BLaER1 (cell line): ENCODE measurements around the gene NOS1.

ENCODE experiments used
- H3K27ac ChIP-seq: shearing (Covaris generic); formaldehyde crosslinking; 2 replicates; pipeline ENCODE4 v1.8.1; 2022
- H3K27me3 ChIP-seq: shearing (Covaris generic); formaldehyde crosslinking; 2 replicates; pipeline ENCODE4 v1.8.1; 2022
- H3K36me3 ChIP-seq: shearing (Covaris generic); formaldehyde crosslinking; 2 replicates; pipeline ENCODE4 v1.8.1; 2022
- H3K4me1 ChIP-seq: shearing (Covaris generic); formaldehyde crosslinking; 2 replicates; pipeline ENCODE4 v1.8.1; 2022
- H3K4me2 ChIP-seq: shearing (Covaris generic); formaldehyde crosslinking; 2 replicates; pipeline ENCODE4 v1.8.1; 2022
- H3K4me3 ChIP-seq: shearing (Covaris generic); formaldehyde crosslinking; 2 replicates; pipeline ENCODE4 v1.8.1; 2022
- H3K9ac ChIP-seq: shearing (Covaris generic); formaldehyde crosslinking; 2 replicates; pipeline ENCODE4 v1.8.1; 2022
- H3K9me3 ChIP-seq: shearing (Covaris generic); formaldehyde crosslinking; 2 replicates; pipeline ENCODE4 v1.8.1; 2022
- H4K20me1 ChIP-seq: shearing (Covaris generic); formaldehyde crosslinking; 2 replicates; pipeline ENCODE4 v1.8.1; 2022
- Cebpa-rat ChIP-seq: shearing (Covaris generic); IDR thresholded peaks from 2 replicates; pipeline ENCODE4 v1.8.1; 2022

The NOS1 gene

GRCh38 chr12:117352883-117353282, 8.5 kb downstream of the NOS1 start:
- Histone ChIP-seq H3K4me1 (no peaks in the 10 kb centered on the region), H3K4me3 (no peak overlapping the region), H3K9me3 (no peaks in the 10 kb centered on the region), H3K27me3 (peaks cover 4% of the 10 kb centered on the region), H3K36me3 (no peaks in the 10 kb centered on the region), H3K4me2 (no peak overlapping the region), H4K20me1 (no peaks in the 10 kb centered on the region), H3K9ac (no peak overlapping the region), H3K27ac (no peak overlapping the region)
- TF ChIP-seq Cebpa-rat, result no peak

- Histone ChIP-seq H3K27ac (no peak overlapping the region), H4K20me1 (no peaks in the 10 kb centered on the region), H3K9me3 (no peaks in the 10 kb centered on the region), H3K4me2 (no peak overlapping the region), H3K9ac (no peak overlapping the region), H3K27me3 (no peaks in the 10 kb centered on the region), H3K36me3 (no peaks in the 10 kb centered on the region), H3K4me3 (no peak overlapping the region), H3K4me1 (no peaks in the 10 kb centered on the region)
- no peak for TF ChIP-seq Cebpa-rat
These were observed 9.2 kb downstream of the NOS1 start for GRCh38 chr12:117352206-117352605.

- H3K4me1 ChIP-seq, result no peaks in the 10 kb centered on the region
- H3K4me2 ChIP-seq, result no peak overlapping the region
- H3K9me3 ChIP-seq, result no peaks in the 10 kb centered on the region
- H3K27ac ChIP-seq, result no peak overlapping the region
- H3K4me3 ChIP-seq, result no peak overlapping the region
- no peaks in the 10 kb centered on the region for H3K27me3 ChIP-seq
- H3K36me3 ChIP-seq, result no peaks in the 10 kb centered on the region
- H3K9ac ChIP-seq, result no peak overlapping the region
- no peak for TF ChIP-seq Cebpa-rat
- H4K20me1 ChIP-seq, result no peaks in the 10 kb centered on the region
These were observed 11.3 kb downstream of the NOS1 start for GRCh38 chr12:117350140-117350539.

GRCh38 chr12:117347588-117347987, 13.8 kb downstream of the NOS1 start:
- no peaks in the 10 kb centered on the region for H3K27me3 ChIP-seq
- H3K9ac ChIP-seq, result no peak overlapping the region
- no peak for TF ChIP-seq Cebpa-rat
- H3K36me3 ChIP-seq, result no peaks in the 10 kb centered on the region
- H4K20me1 ChIP-seq, result no peaks in the 10 kb centered on the region
- H3K9me3 ChIP-seq, result no peaks in the 10 kb centered on the region
- H3K27ac ChIP-seq, result no peak overlapping the region
- peaks cover 5% of the 10 kb centered on the region for H3K4me1 ChIP-seq
- no peak overlapping the region for H3K4me3 ChIP-seq
- H3K4me2 ChIP-seq, result no peak overlapping the region

- H3K36me3 ChIP-seq, result no peaks in the 10 kb centered on the region
- no peak overlapping the region for H3K27ac ChIP-seq
- H3K4me1 ChIP-seq, result peaks cover 9% of the 10 kb centered on the region
- H3K4me3 ChIP-seq, result no peak overlapping the region
- no peak overlapping the region for H3K9ac ChIP-seq
- no peaks in the 10 kb centered on the region for H4K20me1 ChIP-seq
- TF ChIP-seq Cebpa-rat, result no peak
- H3K27me3 ChIP-seq, result no peaks in the 10 kb centered on the region
- no peak overlapping the region for H3K4me2 ChIP-seq
- no peaks in the 10 kb centered on the region; the same call in 1 of the 2 replicates for H3K9me3 ChIP-seq
These were observed 16.7 kb downstream of the NOS1 start for GRCh38 chr12:117344716-117345115.

GRCh38 chr12:117343849-117344248, 17.6 kb downstream of the NOS1 start:
- Histone ChIP-seq H3K9me3 (no peaks in the 10 kb centered on the region; the same call in 1 of the 2 replicates), H3K36me3 (no peaks in the 10 kb centered on the region), H3K27me3 (no peaks in the 10 kb centered on the region), H3K4me2 (no peak overlapping the region), H3K4me1 (peaks cover 16% of the 10 kb centered on the region), H4K20me1 (no peaks in the 10 kb centered on the region), H3K4me3 (no peak overlapping the region), H3K9ac (no peak overlapping the region), H3K27ac (no peak overlapping the region)
- TF ChIP-seq Cebpa-rat, result no peak

GRCh38 chr12:117343296-117343695, 18.1 kb downstream of the NOS1 start:
- H3K27me3 ChIP-seq, result no peaks in the 10 kb centered on the region
- TF ChIP-seq Cebpa-rat, result no peak
- peaks cover 21% of the 10 kb centered on the region for H3K4me1 ChIP-seq
- no peak overlapping the region for H3K9ac ChIP-seq
- H4K20me1 ChIP-seq, result no peaks in the 10 kb centered on the region
- H3K36me3 ChIP-seq, result no peaks in the 10 kb centered on the region
- no peak overlapping the region for H3K27ac ChIP-seq
- no peak overlapping the region for H3K4me3 ChIP-seq
- H3K4me2 ChIP-seq, result 0 out of 2 replicates have a peak overlapping the region, but pooled peaks have one; percentile 53
- H3K9me3 ChIP-seq, result no peaks in the 10 kb centered on the region; the same call in 1 of the 2 replicates

- no peaks in the 10 kb centered on the region for H3K27me3 ChIP-seq
- no peak for TF ChIP-seq Cebpa-rat
- no peaks in the 10 kb centered on the region for H3K36me3 ChIP-seq
- H3K9me3 ChIP-seq, result no peaks in the 10 kb centered on the region; the same call in 1 of the 2 replicates
- H4K20me1 ChIP-seq, result no peaks in the 10 kb centered on the region
- no peak overlapping the region for H3K27ac ChIP-seq
- no peak overlapping the region for H3K4me3 ChIP-seq
- H3K4me2 ChIP-seq, result peak overlapping the region; percentile 53
- H3K9ac ChIP-seq, result no peak overlapping the region
- H3K4me1 ChIP-seq, result peaks cover 27% of the 10 kb centered on the region
These were observed 18.7 kb downstream of the NOS1 start for GRCh38 chr12:117342682-117343081.

GRCh38 chr12:117342247-117342646, 19.2 kb downstream of the NOS1 start:
- H3K9me3 ChIP-seq, result no peaks in the 10 kb centered on the region; the same call in 1 of the 2 replicates
- H3K4me2 ChIP-seq, result peak overlapping the region; percentile 53
- no peak overlapping the region for H3K4me3 ChIP-seq
- H3K36me3 ChIP-seq, result no peaks in the 10 kb centered on the region
- no peak for TF ChIP-seq Cebpa-rat
- H4K20me1 ChIP-seq, result no peaks in the 10 kb centered on the region
- no peak overlapping the region for H3K27ac ChIP-seq
- no peak overlapping the region for H3K9ac ChIP-seq
- peaks cover 28% of the 10 kb centered on the region for H3K4me1 ChIP-seq
- H3K27me3 ChIP-seq, result no peaks in the 10 kb centered on the region

- no peaks in the 10 kb centered on the region for H4K20me1 ChIP-seq
- H3K9ac ChIP-seq, result no peak overlapping the region
- H3K4me1 ChIP-seq, result peaks cover 29% of the 10 kb centered on the region
- no peak overlapping the region for H3K4me3 ChIP-seq
- no peak overlapping the region for H3K27ac ChIP-seq
- no peaks in the 10 kb centered on the region; the same call in 1 of the 2 replicates for H3K9me3 ChIP-seq
- no peaks in the 10 kb centered on the region for H3K36me3 ChIP-seq
- H3K4me2 ChIP-seq, result peak overlapping the region; percentile 62
- no peaks in the 10 kb centered on the region for H3K27me3 ChIP-seq
- no peak for TF ChIP-seq Cebpa-rat
These were observed 22.3 kb downstream of the NOS1 start for GRCh38 chr12:117339104-117339503.
